IPS-NIHi7 (cell line): ENCODE data around the gene EXD3.

ENCODE experiments used
- DNase-seq: peaks from one replicate; pipeline ENCODE4 v3.0.0; 2012; ENCODE audit warnings: mixed read lengths; ENCODE audit errors: extremely low spot score

Gene EXD3

GRCh38 chr9:137365552-137366444 is 57.2 kb downstream of the EXD3 start:
- DNase-seq = no peak

GRCh38 chr9:137365056-137365455 is 57.9 kb downstream of the EXD3 start:
- DNase-seq = no peak

- DNase-seq = no peak
Measured at GRCh38 chr9:137359850-137360249, 63.1 kb downstream of the EXD3 start.

- DNase-seq = no peak
Measured at GRCh38 chr9:137358126-137358525, 64.8 kb downstream of the EXD3 start.

- no peak for DNase-seq
Measured at GRCh38 chr9:137357166-137357565, 65.8 kb downstream of the EXD3 start.

- no peak for DNase-seq
Measured at GRCh38 chr9:137355761-137356365, 67.1 kb downstream of the EXD3 start.

- no peak for DNase-seq
Measured at GRCh38 chr9:137354845-137355760, 67.9 kb downstream of the EXD3 start.

GRCh38 chr9:137354153-137354844 is 68.7 kb downstream of the EXD3 start:
- no peak for DNase-seq

GRCh38 chr9:137353223-137354152 is 69.5 kb downstream of the EXD3 start:
- DNase-seq = no peak

GRCh38 chr9:137352511-137353222 is 70.3 kb downstream of the EXD3 start:
- DNase-seq = no peak

- DNase-seq = no peak
Measured at GRCh38 chr9:137351781-137352501, 71.0 kb downstream of the EXD3 start.

GRCh38 chr9:137350696-137351584 is 72.0 kb downstream of the EXD3 start:
- no peak for DNase-seq

GRCh38 chr9:137349471-137350033 is 73.4 kb downstream of the EXD3 start:
- DNase-seq = no peak

- DNase-seq = no peak
Measured at GRCh38 chr9:137348769-137349470, 74.0 kb downstream of the EXD3 start.

GRCh38 chr9:137347928-137348327 is 75.0 kb downstream of the EXD3 start:
- DNase-seq = no peak

- no peak for DNase-seq
Measured at GRCh38 chr9:137342482-137342881, 80.5 kb downstream of the EXD3 start.

GRCh38 chr9:137341227-137341626 is 81.7 kb downstream of the EXD3 start:
- no peak for DNase-seq
